ENCODE data around the gene GNRHR.
"Not testable (repeated sequence)": the region's sequence is repeated elsewhere in the genome, so short reads cannot be mapped to it uniquely, and the experiment has no call there.

GNRHR gene

GRCh38 chr4:67714248-67714583, 40.0 kb downstream of the GNRHR start:
- no peak for DNase-seq (ENCODE audit: low read depth)
- TF ChIP-seq, protein P1, sequence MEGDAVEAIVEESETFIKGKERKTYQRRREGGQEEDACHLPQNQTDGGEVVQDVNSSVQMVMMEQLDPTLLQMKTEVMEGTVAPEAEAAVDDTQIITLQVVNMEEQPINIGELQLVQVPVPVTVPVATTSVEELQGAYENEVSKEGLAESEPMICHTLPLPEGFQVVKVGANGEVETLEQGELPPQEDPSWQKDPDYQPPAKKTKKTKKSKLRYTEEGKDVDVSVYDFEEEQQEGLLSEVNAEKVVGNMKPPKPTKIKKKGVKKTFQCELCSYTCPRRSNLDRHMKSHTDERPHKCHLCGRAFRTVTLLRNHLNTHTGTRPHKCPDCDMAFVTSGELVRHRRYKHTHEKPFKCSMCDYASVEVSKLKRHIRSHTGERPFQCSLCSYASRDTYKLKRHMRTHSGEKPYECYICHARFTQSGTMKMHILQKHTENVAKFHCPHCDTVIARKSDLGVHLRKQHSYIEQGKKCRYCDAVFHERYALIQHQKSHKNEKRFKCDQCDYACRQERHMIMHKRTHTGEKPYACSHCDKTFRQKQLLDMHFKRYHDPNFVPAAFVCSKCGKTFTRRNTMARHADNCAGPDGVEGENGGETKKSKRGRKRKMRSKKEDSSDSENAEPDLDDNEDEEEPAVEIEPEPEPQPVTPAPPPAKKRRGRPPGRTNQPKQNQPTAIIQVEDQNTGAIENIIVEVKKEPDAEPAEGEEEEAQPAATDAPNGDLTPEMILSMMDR (IDR thresholded peaks at IDR 0.05; ENCODE audit: insufficient read depth, low read depth, low read length, missing control alignments): no peak
- H3K4me3 ChIP-seq (ENCODE audit: low read length): no peak overlapping the region

- TF ChIP-seq, protein P1 (IDR thresholded peaks at IDR 0.05; ENCODE audit: insufficient read depth, low read depth, low read length, missing control alignments): no peak
- peak; percentile 86 for DNase-seq (ENCODE audit: low read depth)
- H3K4me3 ChIP-seq (ENCODE audit: low read length): no peak overlapping the region
These were observed 40.5 kb downstream of the GNRHR start for GRCh38 chr4:67713529-67714247.

DNA sequence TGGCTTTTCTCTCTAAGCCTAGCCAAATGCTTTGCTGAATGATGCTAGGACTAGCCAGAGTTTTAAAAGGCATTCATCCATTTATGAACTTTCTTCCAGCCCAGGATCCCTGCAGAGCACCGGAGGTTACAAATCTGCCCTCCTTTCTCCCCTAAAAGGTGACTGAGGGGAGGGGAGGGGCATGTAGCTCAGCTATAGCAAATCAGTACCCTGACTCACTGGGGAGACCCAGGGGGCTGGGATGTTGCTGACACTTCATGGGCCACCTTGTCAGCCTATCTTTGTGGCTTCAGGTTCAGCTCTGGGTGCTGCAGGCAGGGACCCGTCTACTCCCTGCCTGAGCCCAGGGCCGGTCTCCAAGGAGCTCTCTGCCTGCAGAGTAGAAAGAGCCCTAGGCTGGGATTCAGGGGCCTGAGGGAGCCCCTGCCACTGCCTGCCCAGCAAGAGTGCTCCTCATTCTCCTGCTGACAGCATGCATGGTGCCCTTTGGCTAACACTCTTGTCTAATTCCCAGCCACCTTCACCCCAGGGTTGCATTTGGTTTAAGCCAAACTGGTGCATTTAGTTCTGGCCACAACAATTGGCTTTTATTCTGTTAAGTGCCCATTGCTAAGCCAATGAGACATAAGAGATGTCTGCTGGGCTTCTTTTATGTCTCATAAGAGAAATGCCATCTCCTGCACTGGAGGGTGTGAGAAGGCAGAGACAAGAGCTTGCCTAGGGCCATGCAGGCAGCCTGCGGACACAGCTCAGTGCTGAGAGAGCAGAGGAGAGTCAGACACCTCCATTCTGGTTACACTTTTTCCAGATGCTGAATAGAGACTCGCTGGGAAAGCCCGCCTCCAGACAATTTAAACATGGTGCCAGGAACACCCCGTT, 41.3 kb downstream of the GNRHR start:
- TF ChIP-seq, protein P1 (IDR thresholded peaks at IDR 0.05; ENCODE audit: insufficient read depth, low read depth, low read length, missing control alignments): no peak
- no peak overlapping the region for H3K4me3 ChIP-seq (ENCODE audit: low read length)
- DNase-seq (ENCODE audit: low read depth): no peak

DNA sequence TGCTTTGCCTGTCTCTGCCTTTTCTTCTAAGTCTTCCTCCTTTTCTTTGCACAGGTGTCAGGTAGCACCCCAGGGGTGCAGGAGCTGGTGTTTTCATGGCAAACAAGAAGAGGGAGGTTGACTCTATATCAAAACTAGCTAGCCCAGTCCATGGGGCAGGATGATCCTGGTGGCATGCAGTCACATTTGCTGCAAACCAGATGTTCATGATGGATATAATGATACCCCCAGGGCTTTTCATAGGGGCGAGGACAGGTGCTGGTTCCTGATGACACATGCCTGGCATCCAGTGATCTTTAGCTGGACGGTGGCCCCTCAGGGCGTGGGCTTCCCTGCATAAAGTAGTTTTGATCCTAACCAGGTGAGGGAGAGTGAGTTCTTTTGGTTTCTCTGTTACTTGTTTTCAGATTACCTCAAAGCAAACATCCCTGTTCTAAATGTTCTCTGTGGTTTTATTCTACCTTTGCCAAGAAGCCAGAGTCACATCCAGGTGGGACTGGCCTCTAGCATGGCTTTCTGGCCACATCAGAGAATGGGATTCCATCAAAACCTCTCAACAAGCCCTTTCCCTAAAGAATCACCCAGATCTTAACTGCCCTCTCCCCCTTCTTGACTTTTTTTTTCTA, 42.1 kb downstream of the GNRHR start:
- H3K4me3 ChIP-seq (ENCODE audit: low read length): no peak overlapping the region
- TF ChIP-seq, protein P1 (IDR thresholded peaks at IDR 0.05; ENCODE audit: insufficient read depth, low read depth, low read length, missing control alignments): no peak
- no peak for DNase-seq (ENCODE audit: low read depth)

GRCh38 chr4:67706682-67707081, 47.5 kb downstream of the GNRHR start:
- not testable (repeated sequence) for H3K4me3 ChIP-seq (ENCODE audit: low read length); DNase-seq (ENCODE audit: low read depth)

- TF ChIP-seq, protein P1 (IDR thresholded peaks at IDR 0.05; ENCODE audit: insufficient read depth, low read depth, low read length, missing control alignments): no peak
- H3K4me3 ChIP-seq (ENCODE audit: low read length): no peak overlapping the region
- DNase-seq (ENCODE audit: low read depth): no peak
These were observed 49.3 kb downstream of the GNRHR start for GRCh38 chr4:67704843-67705242.

- TF ChIP-seq, protein P1 (IDR thresholded peaks at IDR 0.05; ENCODE audit: insufficient read depth, low read depth, low read length, missing control alignments): no peak
- H3K4me3 ChIP-seq (ENCODE audit: low read length): peak overlapping the region; percentile 83
- no peak for DNase-seq (ENCODE audit: low read depth)
These were observed 52.0 kb downstream of the GNRHR start for GRCh38 chr4:67702166-67702565.
